CD14-positive monocyte (primary cell): Measurements from ENCODE around the gene CNDP2. TPM values are rescaled to one million over a fixed set of nuclear protein-coding genes. Genes with fewer than 3 reads are reported as not detected.
"Not testable (repeated sequence)": the region's sequence is repeated elsewhere in the genome, so short reads cannot be mapped to it uniquely, and the experiment has no call there.

ENCODE experiments used
- DNase-seq, 3 donors: peaks; one replicate each; pipeline ENCODE4 v3.0.0-alpha.2; 2011 to 2022
- H2AFZ ChIP-seq: 2 replicates; pipeline ENCODE4 v1.6.0; 2012; ENCODE audit warnings: mild to moderate bottlenecking, low read depth, low read length, inconsistent platforms; ENCODE audit not compliant: insufficient read depth, poor library complexity, severe bottlenecking
- H3K27ac ChIP-seq, 2 donors: 1 replicate in 1 of 2; 2 replicates in 1 of 2; pipeline ENCODE4 v1.5.1; 2012 to 2013; ENCODE audit warnings: low read length in 2 of 2, control low read depth in 1 of 2, inconsistent platforms in 1 of 2, low read depth in 1 of 2, mild to moderate bottlenecking in 1 of 2
- H3K27me3 ChIP-seq, 2 donors: one replicate each; pipeline versions ENCODE4 v1.6.0 to v1.6.1; 2011 to 2013; ENCODE audit warnings: low read length in 2 of 2; ENCODE audit not compliant: control insufficient read depth in 2 of 2, insufficient read depth in 2 of 2
- H3K36me3 ChIP-seq, 2 donors: replicated peaks in 1 of 2; 1 replicate in 1 of 2; 2 replicates in 1 of 2; pipeline versions ENCODE4 v1.5.1 to v1.6.1; 2012 to 2013; ENCODE audit warnings: low read length in 2 of 2, control low read depth in 1 of 2, inconsistent platforms in 1 of 2, mild to moderate bottlenecking in 1 of 2; ENCODE audit not compliant: insufficient read depth in 2 of 2, control insufficient read depth in 1 of 2
- H3K4me1 ChIP-seq, 2 donors: 1 replicate in 1 of 2; 2 replicates in 1 of 2; pipeline versions ENCODE4 v1.5.1 to v1.6.1; 2012 to 2013; ENCODE audit warnings: low read length in 2 of 2, control low read depth in 1 of 2, inconsistent platforms in 1 of 2, mild to moderate bottlenecking in 1 of 2, moderate library complexity in 1 of 2; ENCODE audit not compliant: insufficient read depth in 2 of 2, control insufficient read depth in 1 of 2
- H3K4me2 ChIP-seq: replicated peaks from 2 replicates; pipeline ENCODE3; 2012; ENCODE audit warnings: low read length, moderate library complexity, mild to moderate bottlenecking; ENCODE audit not compliant: poor library complexity, severe bottlenecking; ENCODE audit errors: extremely low read depth
- H3K4me3 ChIP-seq, 3 experiments: fragments of 200-600 bp in 1 of 3; sonication (generic) in 1 of 3; replicated peaks in 1 of 3; 1 replicate in 2 of 3; 2 replicates in 1 of 3; pipeline ENCODE4 v1.5.1; 2011 to 2013; ENCODE audit warnings: low read length in 3 of 3, mild to moderate bottlenecking in 3 of 3, control low read depth in 2 of 3, low read depth in 2 of 3, inconsistent platforms in 1 of 3, moderate library complexity in 1 of 3
- H3K79me2 ChIP-seq: 2 replicates; pipeline ENCODE4 v1.6.0; 2012; ENCODE audit warnings: mild to moderate bottlenecking, control low read depth, inconsistent platforms, low read length, moderate library complexity; ENCODE audit not compliant: insufficient read depth
- H3K9ac ChIP-seq: 2 replicates; pipeline ENCODE4 v1.6.0; 2017; ENCODE audit warnings: low read length, mild to moderate bottlenecking; ENCODE audit not compliant: insufficient read depth, poor library complexity, severe bottlenecking
- H3K9me3 ChIP-seq, 2 donors: replicated peaks in 1 of 2; 1 replicate in 1 of 2; 2 replicates in 1 of 2; pipeline versions ENCODE4 v1.5.1 to v1.6.1; 2012 to 2013; ENCODE audit warnings: low read length in 2 of 2, control low read depth in 1 of 2; ENCODE audit not compliant: control insufficient read depth in 1 of 2, insufficient read depth in 1 of 2
- H4K20me1 ChIP-seq: 2 replicates; pipeline ENCODE4 v1.6.0; 2012; ENCODE audit warnings: mild to moderate bottlenecking, low read length, control low read depth, moderate library complexity; ENCODE audit not compliant: insufficient read depth
- H3K27ac Mint-ChIP-seq, 7 donors: one replicate each; pipeline ENCODE4 v1.8.0; 2020; ENCODE audit warnings: mild to moderate bottlenecking in 7 of 7, mixed read lengths in 7 of 7, moderate library complexity in 6 of 7, inconsistent platforms in 2 of 7
- H3K27me3 Mint-ChIP-seq, 3 donors: one replicate each; pipeline ENCODE4 v1.8.0; 2021 to 2022; ENCODE audit warnings: low read depth in 3 of 3, mild to moderate bottlenecking in 3 of 3, mixed read lengths in 3 of 3, moderate library complexity in 3 of 3, inconsistent platforms in 1 of 3
- H3K36me3 Mint-ChIP-seq, 2 donors: one replicate each; pipeline ENCODE4 v1.8.0; 2020; ENCODE audit warnings: mixed read lengths in 2 of 2, inconsistent platforms in 1 of 2, mild to moderate bottlenecking in 1 of 2
- H3K4me1 Mint-ChIP-seq: one replicate; pipeline ENCODE4 v1.8.0; 2020; ENCODE audit warnings: mild to moderate bottlenecking, mixed read lengths
- H3K4me3 Mint-ChIP-seq, 2 donors: one replicate each; pipeline ENCODE4 v1.8.0; 2020; ENCODE audit warnings: mild to moderate bottlenecking in 2 of 2, mixed read lengths in 2 of 2, moderate library complexity in 1 of 2
- H3K9me3 Mint-ChIP-seq, 7 donors: one replicate each; pipeline ENCODE4 v1.8.0; 2020 to 2022; ENCODE audit warnings: mixed read lengths in 7 of 7, mild to moderate bottlenecking in 6 of 7, moderate library complexity in 6 of 7, inconsistent platforms in 2 of 7
- WGBS: methylation state at CpG from one replicate; pipeline ENCODE4 v1.1.5; 2013; ENCODE audit warnings: missing lambda C conversion rate; ENCODE audit not compliant: insufficient coverage; 5-methylcytosine and 5-hydroxymethylcytosine counted together
- intact Hi-C, 2 donors: fragments of 100-400 bp; cut with micrococcal nuclease; formaldehyde crosslinking; loops; one replicate each; pipeline versions ENCODE4 v1.15.0 to v1.15.1; 2023
- polyA plus RNA-seq, 3 donors: library from polyadenylated mRNA; depleted of rRNA in 1 of 3; unstranded in 2 of 3; stranded (reverse) in 1 of 3; fragments of 300-500 nt in 2 of 3; fragments of >200 nt in 1 of 3; fragmentation: Illumina TruSeq in 2 of 3; gene quantifications; 1 replicate in 2 of 3; 2 replicates in 1 of 3; pipeline ENCODE4 v1.2.3, GENCODE V29; 2012 to 2021
- TF ChIP-seq, protein P1 (sequence below): fragments of 200-600 bp; IDR thresholded peaks from one replicate; pipeline ENCODE4 v1.8.0; 2022; ENCODE audit warnings: antibody characterized with exemption, mild to moderate bottlenecking

The CNDP2 gene
- polyA plus RNA-seq, 3 donors = 103 to 186 (median 122) TPM

DNA sequence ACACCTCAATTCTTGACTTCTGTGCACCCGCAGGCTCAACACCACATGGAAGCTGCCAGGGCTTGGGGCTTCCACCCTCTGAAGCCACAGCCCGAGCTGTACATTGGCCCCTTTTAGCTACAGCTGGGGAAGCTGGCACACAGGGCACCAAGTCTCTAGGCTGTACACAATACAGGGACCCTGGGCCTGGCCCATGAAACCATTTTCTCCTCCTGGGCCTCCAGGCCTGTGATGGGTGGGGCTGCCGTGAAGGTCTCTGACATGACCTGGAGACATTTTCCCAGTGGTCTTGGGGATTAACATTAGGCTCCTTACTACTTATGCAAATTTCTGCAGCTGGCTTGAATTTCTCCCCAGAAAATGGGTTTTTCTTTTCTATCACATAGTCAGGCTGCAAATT is 69.8 kb downstream of the CNDP2 start:
- H3K36me3 Mint-ChIP-seq, intact Hi-C loops, H3K79me2 ChIP-seq, H3K9me3 ChIP-seq, H3K27ac ChIP-seq, H3K4me3 Mint-ChIP-seq, H2AFZ ChIP-seq, H3K4me2 ChIP-seq, DNase-seq, H3K9ac ChIP-seq, H3K27me3 ChIP-seq, H3K4me3 ChIP-seq, H3K36me3 ChIP-seq, H3K27ac Mint-ChIP-seq, H4K20me1 ChIP-seq: not testable (repeated sequence)
- H3K4me1 ChIP-seq = peaks cover 12 to 15% of the 10 kb centered on the region in 2 donors
- Mint-ChIP-seq H3K27me3 (peaks cover 6 to 16% (median 15%) of the 10 kb centered on the region in 3 donors), H3K9me3 (peaks cover 4 to 14% (median 9%) of the 10 kb centered on the region in 7 donors), H3K4me1 (peaks cover 15% of the 10 kb centered on the region)
- WGBS = 70% methylated on average over 2 of the region's 3 CpGs

DNA sequence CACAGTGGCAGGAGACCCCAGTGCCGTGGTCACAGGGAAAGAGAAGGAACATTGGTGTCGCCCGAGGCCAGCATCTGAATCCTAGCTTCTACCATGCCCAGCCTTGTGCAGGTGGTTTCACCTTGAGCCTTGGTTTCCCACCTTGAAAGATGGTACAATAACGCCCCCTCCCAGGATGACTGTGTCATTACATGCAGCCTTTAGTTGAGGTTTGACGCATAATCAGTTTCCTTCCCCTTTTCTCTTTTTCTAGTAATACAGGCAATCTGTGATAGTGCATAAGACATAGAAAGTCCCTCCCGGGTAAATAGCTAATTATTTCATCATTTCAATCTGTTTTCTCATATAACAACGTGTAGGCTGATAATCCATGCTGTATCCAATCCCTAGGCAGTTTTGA is 71.7 kb downstream of the CNDP2 start:
- intact Hi-C loops = no loop called here
- Histone ChIP-seq H3K79me2 (no peaks in the 10 kb centered on the region), H2AFZ (no peak overlapping the region), H3K9me3 (peaks cover 4 to 5% of the 10 kb centered on the region in 2 donors), H3K27ac (peak overlapping the region in 1 of 2 donors; percentile 61), H3K36me3 (no peaks in the 10 kb centered on the region), H3K4me3 (no peak overlapping the region), H3K4me1 (peaks cover 12 to 15% of the 10 kb centered on the region in 2 donors), H3K27me3 (peaks cover 5 to 8% of the 10 kb centered on the region in 2 donors), H4K20me1 (no peaks in the 10 kb centered on the region), H3K4me2 (peak overlapping the region; percentile 35), H3K9ac (no peak overlapping the region)
- 48% methylated on average over 6 of the region's 7 CpGs for WGBS
- peak overlapping the region; percentile 26 to 91 (median 64) for H3K27ac Mint-ChIP-seq
- TF ChIP-seq, protein P1, sequence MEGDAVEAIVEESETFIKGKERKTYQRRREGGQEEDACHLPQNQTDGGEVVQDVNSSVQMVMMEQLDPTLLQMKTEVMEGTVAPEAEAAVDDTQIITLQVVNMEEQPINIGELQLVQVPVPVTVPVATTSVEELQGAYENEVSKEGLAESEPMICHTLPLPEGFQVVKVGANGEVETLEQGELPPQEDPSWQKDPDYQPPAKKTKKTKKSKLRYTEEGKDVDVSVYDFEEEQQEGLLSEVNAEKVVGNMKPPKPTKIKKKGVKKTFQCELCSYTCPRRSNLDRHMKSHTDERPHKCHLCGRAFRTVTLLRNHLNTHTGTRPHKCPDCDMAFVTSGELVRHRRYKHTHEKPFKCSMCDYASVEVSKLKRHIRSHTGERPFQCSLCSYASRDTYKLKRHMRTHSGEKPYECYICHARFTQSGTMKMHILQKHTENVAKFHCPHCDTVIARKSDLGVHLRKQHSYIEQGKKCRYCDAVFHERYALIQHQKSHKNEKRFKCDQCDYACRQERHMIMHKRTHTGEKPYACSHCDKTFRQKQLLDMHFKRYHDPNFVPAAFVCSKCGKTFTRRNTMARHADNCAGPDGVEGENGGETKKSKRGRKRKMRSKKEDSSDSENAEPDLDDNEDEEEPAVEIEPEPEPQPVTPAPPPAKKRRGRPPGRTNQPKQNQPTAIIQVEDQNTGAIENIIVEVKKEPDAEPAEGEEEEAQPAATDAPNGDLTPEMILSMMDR = peak; percentile 84
- DNase-seq = peak; percentile 59 to 82 (median 71)
- H3K27me3 Mint-ChIP-seq = peaks cover 4 to 15% (median 10%) of the 10 kb centered on the region in 3 donors
- H3K4me3 Mint-ChIP-seq = peak overlapping the region in 1 of 2 donors; percentile 23
- H3K36me3 Mint-ChIP-seq = no peaks in the 10 kb centered on the region
- peaks cover 15% of the 10 kb centered on the region for H3K4me1 Mint-ChIP-seq
- H3K9me3 Mint-ChIP-seq = peaks cover 4 to 14% (median 9%) of the 10 kb centered on the region in 7 donors
